HepG2 (cell line): ENCODE data around the gene GSTP1. TPM values are rescaled to one million over a fixed set of nuclear protein-coding genes. Genes with fewer than 3 reads are reported as not detected.

ENCODE experiments used
- ATAC-seq: fragments of 200-7000 bp; cut with Tn5 transposase; 3 replicates; pipeline ENCODE4 v1.9.1; 2020; ENCODE audit warnings: mild to moderate bottlenecking, moderate library complexity
- BruUV-seq: library from RNA; stranded (reverse); fragments of 400-500 nt; replicated peaks from 2 replicates; lab custom pipeline; 2021; lab: Mats Ljungman, UMichigan
- CTCF ChIA-PET: fragments of 300-600 bp; formaldehyde crosslinking; extraction: SDS; loops from one replicate; lab custom pipeline; 2021; ENCODE audit warnings: low total read pairs, inconsistent platforms, low intra/inter-chr PET ratio; lab: Yijun Ruan, JAX
- POLR2A ChIA-PET: fragments of 350-600 bp; sonication (Branson Sonifier 250); formaldehyde crosslinking; loops from one replicate; lab custom pipeline; 2020; ENCODE audit warnings: antibody characterized with exemption, inconsistent platforms; lab: Yijun Ruan, JAX
- DNase-seq: peaks from one replicate; pipeline ENCODE4 v3.0.0-alpha.2; 2015; ENCODE audit warnings: low spot score
- FAIRE-seq: peaks from 3 replicates; lab custom pipeline; 2011; peaks lifted over from hg19 to GRCh38; lab: Jason Lieb, UNC
- H2AFZ ChIP-seq: one replicate; pipeline ENCODE4 v1.6.1; 2011; ENCODE audit warnings: low read length, inconsistent platforms
- H3K27ac ChIP-seq: fragments of 300-600 bp; 3 replicates; pipeline ENCODE4 v1.8.0; 2011; ENCODE audit warnings: mixed run types, mild to moderate bottlenecking, mixed read lengths, low read length, inconsistent platforms; ENCODE audit not compliant: insufficient read depth; ENCODE audit errors: extremely low read length
- H3K27me3 ChIP-seq, 2 experiments: fragments of 200-600 bp in 1 of 2; 2 replicates in 1 of 2; 3 replicates in 1 of 2; pipeline versions ENCODE4 v1.6.0 to v1.8.0; 2011; ENCODE audit warnings: low read length in 2 of 2, mild to moderate bottlenecking in 2 of 2, moderate library complexity in 2 of 2, inconsistent platforms in 1 of 2; ENCODE audit not compliant: insufficient read depth in 2 of 2, control insufficient read depth in 1 of 2
- H3K36me3 ChIP-seq, 2 experiments: fragments of 200-600 bp in 1 of 2; replicated peaks in 1 of 2; 2 replicates in 1 of 2; 3 replicates in 1 of 2; pipeline versions ENCODE4 v1.5.1 to v1.8.0; 2011; ENCODE audit warnings: low read length in 2 of 2, inconsistent platforms in 1 of 2; ENCODE audit not compliant: insufficient read depth in 2 of 2, control insufficient read depth in 1 of 2
- H3K4me1 ChIP-seq: 2 replicates; pipeline ENCODE4 v1.5.1; 2012; ENCODE audit warnings: low read length, inconsistent platforms; ENCODE audit not compliant: insufficient read depth
- H3K4me2 ChIP-seq: 2 replicates; pipeline ENCODE4 v1.6.0; 2011; ENCODE audit warnings: low read depth, low read length, inconsistent platforms
- H3K4me3 ChIP-seq, 3 experiments: fragments of 200-600 bp in 1 of 3; sonication (generic), shearing (Covaris generic) in 1 of 3; replicated peaks in 1 of 3; 2 replicates each; pipeline ENCODE4 v1.5.1; 2011 to 2016; ENCODE audit warnings: low read length in 3 of 3, inconsistent platforms in 2 of 3, low read depth in 2 of 3, mild to moderate bottlenecking in 2 of 3, control low read depth in 1 of 3, mixed read lengths in 1 of 3; ENCODE audit not compliant: insufficient read depth in 1 of 3
- H3K79me2 ChIP-seq: one replicate; pipeline ENCODE4 v1.6.1; 2011; ENCODE audit warnings: low read length, inconsistent platforms; ENCODE audit not compliant: insufficient read depth
- H3K9ac ChIP-seq: 2 replicates; pipeline ENCODE4 v1.6.0; 2011; ENCODE audit warnings: mild to moderate bottlenecking, low read depth, low read length, inconsistent platforms; ENCODE audit not compliant: insufficient read depth
- H3K9me3 ChIP-seq: 2 replicates; pipeline ENCODE4 v1.5.1; 2012; ENCODE audit warnings: mild to moderate bottlenecking, low read length
- H4K20me1 ChIP-seq: 2 replicates; pipeline ENCODE4 v1.6.0; 2011; ENCODE audit warnings: inconsistent platforms, mild to moderate bottlenecking, low read length, moderate library complexity; ENCODE audit not compliant: insufficient read depth
- AKNA ChIP-seq: sonication (generic); formaldehyde crosslinking; IDR thresholded peaks from 2 replicates; pipeline ENCODE4 v1.4.0; 2020; ENCODE audit warnings: missing genetic modification reagents, borderline replicate concordance
- CAMTA2 ChIP-seq: sonication (generic); formaldehyde crosslinking; IDR thresholded peaks from 2 replicates; pipeline ENCODE4 v1.4.0; 2020; ENCODE audit warnings: mild to moderate bottlenecking, missing genetic modification reagents, borderline replicate concordance
- E2F1 ChIP-seq: sonication (generic); formaldehyde crosslinking; IDR thresholded peaks from 2 replicates; pipeline ENCODE4 v1.5.0; 2020; ENCODE audit warnings: missing genetic modification reagents
- KDM6A ChIP-seq: IDR thresholded peaks from 2 replicates; pipeline ENCODE4 v1.6.1; 2016; ENCODE audit warnings: low read depth
- MBNL3 ChIP-seq: fragments of 250-450 bp; sonication (Bioruptor Pico); conservative IDR thresholded peaks from 2 replicates; pipeline ENCODE4 v1.8.0; 2022; ENCODE audit warnings: mild to moderate bottlenecking, inconsistent platforms
- ZFP36L1 ChIP-seq: sonication (generic); formaldehyde crosslinking; IDR thresholded peaks from 2 replicates; pipeline ENCODE4 v1.8.0; 2022; ENCODE audit warnings: mild to moderate bottlenecking, missing genetic modification reagents, moderate library complexity
- ZFP82 ChIP-seq: sonication (generic); formaldehyde crosslinking; IDR thresholded peaks from 2 replicates; pipeline ENCODE4 v1.5.1; 2020; ENCODE audit warnings: mild to moderate bottlenecking, missing genetic modification reagents, borderline replicate concordance
- ZNF20 ChIP-seq: sonication (generic); formaldehyde crosslinking; IDR thresholded peaks from 2 replicates; pipeline ENCODE4 v1.4.0; 2020; ENCODE audit warnings: mild to moderate bottlenecking, moderate library complexity, missing genetic modification reagents
- ZNF235 ChIP-seq: sonication (generic); formaldehyde crosslinking; IDR thresholded peaks from 2 replicates; pipeline ENCODE4 v1.8.1; 2023; ENCODE audit warnings: mild to moderate bottlenecking, missing genetic modification reagents, borderline replicate concordance
- ZNF317 ChIP-seq: sonication (generic); formaldehyde crosslinking; IDR thresholded peaks from 2 replicates; pipeline ENCODE4 v1.5.0; 2020; ENCODE audit warnings: mild to moderate bottlenecking, missing genetic modification reagents
- ZNF431 ChIP-seq: sonication (generic); formaldehyde crosslinking; IDR thresholded peaks from 2 replicates; pipeline ENCODE4 v1.9.0; 2022; ENCODE audit warnings: missing genetic modification reagents, low read depth, mild to moderate bottlenecking, borderline replicate concordance
- ZNF468 ChIP-seq: sonication (generic); formaldehyde crosslinking; IDR thresholded peaks from 2 replicates; pipeline ENCODE4 v1.8.0; 2022; ENCODE audit warnings: mild to moderate bottlenecking, moderate library complexity, missing genetic modification reagents
- ZNF660 ChIP-seq: sonication (generic); formaldehyde crosslinking; IDR thresholded peaks from 2 replicates; pipeline ENCODE4 v1.5.1; 2020; ENCODE audit warnings: mild to moderate bottlenecking, low read depth, missing genetic modification reagents, borderline replicate concordance
- ZNF749 ChIP-seq: sonication (generic); formaldehyde crosslinking; IDR thresholded peaks from 2 replicates; pipeline ENCODE4 v1.8.0; 2022; ENCODE audit warnings: mild to moderate bottlenecking, missing genetic modification reagents, moderate library complexity, borderline replicate concordance
- WGBS: methylation state at CpG from one replicate; pipeline ENCODE4 v1.1.6; 2017; ENCODE audit warnings: low lambda C conversion rate; 5-methylcytosine and 5-hydroxymethylcytosine counted together
- in situ Hi-C: cut with HindIII; loops from 2 replicates; pipeline ENCODE4 v1.10.0; 2017; ENCODE audit warnings: low pct_unique_long_range_greater_than_20kb; ENCODE audit not compliant: extremely low pct_ligation_motif_present
- intact Hi-C: fragments of 100-400 bp; cut with micrococcal nuclease; formaldehyde crosslinking; loops from one replicate; pipeline ENCODE4 v1.10.0; 2022; ENCODE audit not compliant: unreplicated experiment
- polyA plus RNA-seq, 8 experiments: library from polyadenylated mRNA; depleted of rRNA in 3 of 8; stranded (reverse) in 7 of 8; unstranded in 1 of 8; fragments of >200 nt; fragmentation: Illumina TruSeq in 4 of 8; extraction: Trizol in 4 of 8; gene quantifications; 2 replicates each; pipeline versions ENCODE4 v1.2.1 to v1.2.3, GENCODE V29; 2011 to 2016; ENCODE audit warnings: low read depth in 4 of 8, missing spikeins in 1 of 8, mixed read lengths in 1 of 8; ENCODE audit not compliant: insufficient read depth in 1 of 8
- total RNA-seq, 5 experiments: library from RNA; depleted of rRNA; stranded (reverse); fragments of >200 nt; fragmentation: Illumina TruSeq; extraction: Trizol; gene quantifications; 2 replicates each; pipeline ENCODE4 v1.2.3, GENCODE V29; 2016; ENCODE audit warnings: low read depth in 1 of 5
- TF ChIP-seq, protein P1 (sequence below): sonication (generic); formaldehyde crosslinking; IDR thresholded peaks from 2 replicates; pipeline ENCODE4 v1.4.0; 2020; ENCODE audit warnings: missing genetic modification reagents
- TF ChIP-seq, protein P2 (sequence below): IDR thresholded peaks from 2 replicates; pipeline ENCODE4 v1.6.1; 2016; ENCODE audit warnings: low read depth, borderline replicate concordance

GSTP1 gene
- total and polyA plus RNA-seq, 2 of the 13 experiments (the other 11 are each of a cell fraction or from before 2014, with no cell fraction given), result not detected

- no peak for TF ChIP-seq ZNF431 (CRISPR knock-in tag)
- no peak for TF ChIP-seq MBNL3 (CRISPR knock-in tag)
- no peak for TF ChIP-seq ZFP82 (CRISPR knock-in tag)
- TF ChIP-seq KDM6A (CRISPR knock-in tag), result no peak
- TF ChIP-seq ZNF235, result no peak
Observed at GRCh38 chr11:67626970-67627369, 43.4 kb downstream of the GSTP1 start (continued).

DNA sequence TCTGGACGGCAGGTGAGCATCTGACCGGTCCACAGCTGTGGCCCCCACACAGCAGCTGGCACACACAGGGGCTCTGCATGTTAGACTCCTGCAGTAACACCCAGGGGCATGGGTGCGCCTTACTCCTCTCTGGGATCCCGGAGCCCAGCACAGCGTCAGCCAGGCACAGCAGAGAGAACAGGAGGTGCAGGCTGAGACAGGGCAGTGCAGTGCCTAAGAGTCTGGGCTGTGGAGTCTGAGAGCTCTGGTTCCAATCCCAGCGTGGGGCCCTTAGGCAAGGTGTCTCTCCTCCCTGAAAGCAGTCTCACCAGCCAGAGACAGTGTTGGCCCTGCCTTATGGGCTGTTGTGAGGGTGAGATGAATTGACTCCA, 43.8 kb downstream of the GSTP1 start:
- Histone ChIP-seq H3K4me1 (peaks cover 45% of the 10 kb centered on the region), H3K27me3 (no peaks in the 10 kb centered on the region), H3K36me3 (no peaks in the 10 kb centered on the region), H3K79me2 (no peaks in the 10 kb centered on the region), H3K9me3 (no peaks in the 10 kb centered on the region), H3K9ac (no peak overlapping the region), H3K27ac (no peak overlapping the region), H4K20me1 (no peaks in the 10 kb centered on the region), H3K4me2 (no peak overlapping the region), H3K4me3 (no peak overlapping the region), H2AFZ (no peak overlapping the region)
- ChIA-PET CTCF (no interaction called here), POLR2A (interaction anchor here (2.1 kb wide), 1 partner anchor 14 kb away, joined by 9 read pairs; no protein-coding TSS in a partner anchor)
- FAIRE-seq (no peak), DNase-seq (no peak), ATAC-seq (no peak)
- intact Hi-C loops, result no loop called here
- 100% methylated on average over 3 of the region's 6 CpGs for WGBS
- in situ Hi-C loops, result no loop called here
- BruUV-seq, result no TSS peak
- TF ChIP-seq ZNF749 (no peak), AKNA (CRISPR knock-in tag) (no peak), E2F1 (no peak), CAMTA2 (CRISPR knock-in tag) (no peak), ZNF468 (CRISPR knock-in tag) (no peak), ZNF317 (CRISPR knock-in tag) (no peak), ZFP36L1 (CRISPR knock-in tag) (no peak), ZNF20 (CRISPR knock-in tag) (no peak), ZNF660 (CRISPR knock-in tag) (no peak)
- TF ChIP-seq, protein P1, sequence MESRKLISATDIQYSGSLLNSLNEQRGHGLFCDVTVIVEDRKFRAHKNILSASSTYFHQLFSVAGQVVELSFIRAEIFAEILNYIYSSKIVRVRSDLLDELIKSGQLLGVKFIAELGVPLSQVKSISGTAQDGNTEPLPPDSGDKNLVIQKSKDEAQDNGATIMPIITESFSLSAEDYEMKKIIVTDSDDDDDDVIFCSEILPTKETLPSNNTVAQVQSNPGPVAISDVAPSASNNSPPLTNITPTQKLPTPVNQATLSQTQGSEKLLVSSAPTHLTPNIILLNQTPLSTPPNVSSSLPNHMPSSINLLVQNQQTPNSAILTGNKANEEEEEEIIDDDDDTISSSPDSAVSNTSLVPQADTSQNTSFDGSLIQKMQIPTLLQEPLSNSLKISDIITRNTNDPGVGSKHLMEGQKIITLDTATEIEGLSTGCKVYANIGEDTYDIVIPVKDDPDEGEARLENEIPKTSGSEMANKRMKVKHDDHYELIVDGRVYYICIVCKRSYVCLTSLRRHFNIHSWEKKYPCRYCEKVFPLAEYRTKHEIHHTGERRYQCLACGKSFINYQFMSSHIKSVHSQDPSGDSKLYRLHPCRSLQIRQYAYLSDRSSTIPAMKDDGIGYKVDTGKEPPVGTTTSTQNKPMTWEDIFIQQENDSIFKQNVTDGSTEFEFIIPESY (CRISPR knock-in tag), result no peak
- TF ChIP-seq, protein P2, sequence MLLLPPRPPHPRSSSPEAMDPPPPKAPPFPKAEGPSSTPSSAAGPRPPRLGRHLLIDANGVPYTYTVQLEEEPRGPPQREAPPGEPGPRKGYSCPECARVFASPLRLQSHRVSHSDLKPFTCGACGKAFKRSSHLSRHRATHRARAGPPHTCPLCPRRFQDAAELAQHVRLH (CRISPR knock-in tag), result no peak
